Cardiac muscle cell (in vitro differentiated cells and primary cell): Measurements from ENCODE around the gene RECQL. TPM values are rescaled to one million over a fixed set of nuclear protein-coding genes. Genes with fewer than 3 reads are reported as not detected.

ENCODE experiments used
- DNase-seq, 2 donors: peaks; one replicate each; pipeline versions ENCODE4 v3.0.0 to v3.0.0-alpha.2; 2010 to 2017; ENCODE audit warnings: low read depth in 1 of 2, low spot score in 1 of 2
- H3K27ac ChIP-seq: fragments of 200-600 bp; sonication (generic); 2 replicates; pipeline ENCODE4 v1.5.1; 2016
- H3K27me3 ChIP-seq: fragments of 200-600 bp; sonication (generic); 2 replicates; pipeline ENCODE4 v1.6.0; 2016; ENCODE audit warnings: control low read depth
- H3K36me3 ChIP-seq: fragments of 200-600 bp; sonication (generic); 2 replicates; pipeline ENCODE4 v1.5.1; 2016; ENCODE audit warnings: control low read depth
- H3K4me1 ChIP-seq: fragments of 200-600 bp; sonication (generic); 2 replicates; pipeline ENCODE4 v1.8.1; 2017; ENCODE audit warnings: low read depth, mild to moderate bottlenecking, mixed run types
- H3K4me3 ChIP-seq: fragments of 200-600 bp; sonication (generic); 2 replicates; pipeline ENCODE4 v1.5.1; 2016; ENCODE audit warnings: mild to moderate bottlenecking
- H3K9me3 ChIP-seq: fragments of 200-600 bp; sonication (generic); 2 replicates; pipeline ENCODE4 v1.5.1; 2017; ENCODE audit warnings: low read depth, mild to moderate bottlenecking, control low read depth
- CTCF ChIP-seq: IDR thresholded peaks from 2 replicates; pipeline ENCODE4 v1.5.1; 2012; ENCODE audit warnings: low read depth, mild to moderate bottlenecking, low read length
- polyA plus RNA-seq: library from polyadenylated mRNA; unstranded; fragments of >200 nt; fragmentation: Nextera tagmentation; extraction: Ambion mirVana; gene quantifications from 2 replicates; pipeline ENCODE4 v1.2.1, GENCODE V29; 2016
- total RNA-seq: library from RNA; depleted of rRNA; stranded (reverse); fragments of >200 nt; gene quantifications from 2 replicates; pipeline ENCODE4 v1.2.3, GENCODE V29; 2016

Gene RECQL
- 13.6 and 17.0 TPM in 2 replicates for total RNA-seq
- polyA plus RNA-seq: 11.8 and 14.7 TPM in 2 replicates

- Histone ChIP-seq H3K4me1 (peaks cover 16% of the 10 kb centered on the region), H3K27me3 (no peaks in the 10 kb centered on the region), H3K9me3 (no peaks in the 10 kb centered on the region), H3K36me3 (no peaks in the 10 kb centered on the region), H3K4me3 (peak within 1 kb of the TSS; percentile 82), H3K27ac (peak within 1 kb of the TSS; percentile 86)
- peak; percentile 97 to 99 for DNase-seq
- TF ChIP-seq CTCF: no peak
Measured at GRCh38 chr12:21501258-21502163, at the start of gene RECQL, which contains the start of gene GOLT1B. TSS of gene RECQL (minus strand) at chr12:21501635. CDS start at chr12:21499570, 2,065 bp downstream. TSS of gene GOLT1B (plus strand) at chr12:21501789. CDS start at chr12:21501924, 135 bp downstream.

- Histone ChIP-seq H3K9me3 (no peaks in the 10 kb centered on the region), H3K4me3 (no peak overlapping the region), H3K27ac (no peak overlapping the region), H3K4me1 (no peaks in the 10 kb centered on the region), H3K27me3 (no peaks in the 10 kb centered on the region), H3K36me3 (no peaks in the 10 kb centered on the region)
- DNase-seq: no peak
- TF ChIP-seq CTCF: no peak
Measured at GRCh38 chr12:21547437-21547836, 46.0 kb upstream of the RECQL start.

GRCh38 chr12:21546716-21547115 is 45.3 kb upstream of the RECQL start:
- H3K36me3 ChIP-seq: no peaks in the 10 kb centered on the region
- no peaks in the 10 kb centered on the region for H3K27me3 ChIP-seq
- TF ChIP-seq CTCF: no peak
- H3K27ac ChIP-seq: no peak overlapping the region
- H3K9me3 ChIP-seq: no peaks in the 10 kb centered on the region
- no peaks in the 10 kb centered on the region for H3K4me1 ChIP-seq
- H3K4me3 ChIP-seq: no peak overlapping the region
- DNase-seq: no peak

GRCh38 chr12:21545557-21545956 is 44.1 kb upstream of the RECQL start:
- Histone ChIP-seq H3K9me3 (no peaks in the 10 kb centered on the region), H3K36me3 (no peaks in the 10 kb centered on the region), H3K4me1 (no peaks in the 10 kb centered on the region), H3K27me3 (no peaks in the 10 kb centered on the region), H3K4me3 (no peak overlapping the region), H3K27ac (no peak overlapping the region)
- no peak for TF ChIP-seq CTCF
- DNase-seq: no peak

GRCh38 chr12:21543151-21543550 is 41.7 kb upstream of the RECQL start:
- TF ChIP-seq CTCF: no peak
- Histone ChIP-seq H3K9me3 (no peaks in the 10 kb centered on the region), H3K36me3 (no peaks in the 10 kb centered on the region), H3K27me3 (no peaks in the 10 kb centered on the region), H3K4me3 (no peak overlapping the region), H3K4me1 (no peaks in the 10 kb centered on the region), H3K27ac (no peak overlapping the region)
- DNase-seq: no peak
